Measurements from ENCODE around the gene AQP1. TPM values are rescaled to one million over a fixed set of nuclear protein-coding genes. Genes with fewer than 3 reads are reported as not detected.

AQP1 gene
- total RNA-seq, 1 experiment from 2014 or later = 0.49 TPM

DNA sequence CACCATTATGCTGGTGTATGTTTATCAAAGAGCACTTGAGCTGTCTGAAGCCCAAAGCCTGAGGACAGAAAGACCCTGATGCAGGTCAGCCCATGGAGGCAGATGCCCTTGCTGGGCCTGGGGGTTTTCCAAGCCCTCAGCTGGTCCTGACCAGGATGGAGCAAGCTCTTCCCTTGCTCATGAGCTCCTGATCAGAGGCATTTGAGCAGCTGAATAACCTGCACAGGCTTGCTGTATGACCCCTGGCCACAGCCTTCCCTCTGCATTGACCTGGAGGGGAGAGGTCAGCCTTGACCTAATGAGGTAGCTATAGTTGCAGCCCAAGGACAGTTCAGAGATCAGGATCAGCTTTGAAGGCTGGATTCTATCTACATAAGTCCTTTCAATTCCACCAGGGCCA, 13.0 kb downstream of the AQP1 start:
- Histone ChIP-seq H3K36me3 (ENCODE audit: insufficient read depth, low read length, poor library complexity, severe bottlenecking) (no peaks in the 10 kb centered on the region), H3K4me3 (ENCODE audit: low read depth, low read length, poor library complexity, severe bottlenecking) (no peak overlapping the region), H3K4me1 (ENCODE audit: insufficient read depth, low read length, poor library complexity, severe bottlenecking) (no peaks in the 10 kb centered on the region), H3K9me3 (ENCODE audit: low read depth, low read length, poor library complexity, severe bottlenecking) (no peaks in the 10 kb centered on the region), H3K27me3 (replicated peaks; ENCODE audit: insufficient read depth, low read depth, low read length, poor library complexity) (no peaks in the 10 kb centered on the region), H3K27ac (ENCODE audit: low read depth, low read length, poor library complexity, severe bottlenecking) (no peak overlapping the region)
- ChIA-PET CTCF (interaction anchor here (1.2 kb wide), 1 partner anchor 14 kb away, joined by 4 read pairs; no protein-coding TSS in a partner anchor), POLR2A (ENCODE audit: low non-redundant PET) (no interaction called here)
- TF ChIP-seq EZH2 (IDR thresholded peaks at IDR 0.05; ENCODE audit: borderline replicate concordance, low read depth, low read length, poor library complexity, severe bottlenecking) = no peak
- TF ChIP-seq, protein P1, sequence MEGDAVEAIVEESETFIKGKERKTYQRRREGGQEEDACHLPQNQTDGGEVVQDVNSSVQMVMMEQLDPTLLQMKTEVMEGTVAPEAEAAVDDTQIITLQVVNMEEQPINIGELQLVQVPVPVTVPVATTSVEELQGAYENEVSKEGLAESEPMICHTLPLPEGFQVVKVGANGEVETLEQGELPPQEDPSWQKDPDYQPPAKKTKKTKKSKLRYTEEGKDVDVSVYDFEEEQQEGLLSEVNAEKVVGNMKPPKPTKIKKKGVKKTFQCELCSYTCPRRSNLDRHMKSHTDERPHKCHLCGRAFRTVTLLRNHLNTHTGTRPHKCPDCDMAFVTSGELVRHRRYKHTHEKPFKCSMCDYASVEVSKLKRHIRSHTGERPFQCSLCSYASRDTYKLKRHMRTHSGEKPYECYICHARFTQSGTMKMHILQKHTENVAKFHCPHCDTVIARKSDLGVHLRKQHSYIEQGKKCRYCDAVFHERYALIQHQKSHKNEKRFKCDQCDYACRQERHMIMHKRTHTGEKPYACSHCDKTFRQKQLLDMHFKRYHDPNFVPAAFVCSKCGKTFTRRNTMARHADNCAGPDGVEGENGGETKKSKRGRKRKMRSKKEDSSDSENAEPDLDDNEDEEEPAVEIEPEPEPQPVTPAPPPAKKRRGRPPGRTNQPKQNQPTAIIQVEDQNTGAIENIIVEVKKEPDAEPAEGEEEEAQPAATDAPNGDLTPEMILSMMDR (conservative IDR thresholded peaks at IDR 0.05; ENCODE audit: low read depth, low read length) = no peak
- no peak for DNase-seq (ENCODE audit: low spot score)
- BruUV-seq (replicated peaks) = no TSS peak
- intact Hi-C loops (cut with micrococcal nuclease; ENCODE audit: unreplicated experiment) = no loop called here

DNA sequence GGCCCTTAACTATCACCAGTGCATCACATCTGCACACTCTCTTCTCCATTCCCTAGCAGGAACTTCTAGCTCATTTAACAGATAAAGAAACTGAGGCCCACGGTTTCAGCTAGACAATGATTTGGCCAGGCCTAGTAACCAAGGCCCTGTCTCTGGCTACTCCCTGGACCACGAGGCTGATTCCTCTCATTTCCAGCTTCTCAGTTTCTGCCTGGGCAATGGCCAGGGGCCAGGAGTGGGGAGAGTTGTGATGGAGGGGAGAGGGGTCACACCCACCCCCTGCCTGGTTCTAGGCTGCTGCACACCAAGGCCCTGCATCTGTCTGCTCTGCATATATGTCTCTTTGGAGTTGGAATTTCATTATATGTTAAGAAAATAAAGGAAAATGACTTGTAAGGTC, 13.5 kb downstream of the AQP1 start:
- intact Hi-C loops (cut with micrococcal nuclease; ENCODE audit: unreplicated experiment) = no loop called here
- Histone ChIP-seq H3K36me3 (ENCODE audit: insufficient read depth, low read length, poor library complexity, severe bottlenecking) (no peaks in the 10 kb centered on the region), H3K27me3 (replicated peaks; ENCODE audit: insufficient read depth, low read depth, low read length, poor library complexity) (no peaks in the 10 kb centered on the region), H3K4me3 (ENCODE audit: low read depth, low read length, poor library complexity, severe bottlenecking) (no peak overlapping the region), H3K4me1 (ENCODE audit: insufficient read depth, low read length, poor library complexity, severe bottlenecking) (no peaks in the 10 kb centered on the region), H3K27ac (ENCODE audit: low read depth, low read length, poor library complexity, severe bottlenecking) (no peak overlapping the region), H3K9me3 (ENCODE audit: low read depth, low read length, poor library complexity, severe bottlenecking) (no peaks in the 10 kb centered on the region)
- ChIA-PET POLR2A (ENCODE audit: low non-redundant PET) (no interaction called here), CTCF (no interaction called here)
- no peak for DNase-seq (ENCODE audit: low spot score)
- no peak for TF ChIP-seq EZH2 (IDR thresholded peaks at IDR 0.05; ENCODE audit: borderline replicate concordance, low read depth, low read length, poor library complexity, severe bottlenecking)
- TF ChIP-seq, protein P1 (conservative IDR thresholded peaks at IDR 0.05; ENCODE audit: low read depth, low read length) = no peak
- no TSS peak for BruUV-seq (replicated peaks)

DNA sequence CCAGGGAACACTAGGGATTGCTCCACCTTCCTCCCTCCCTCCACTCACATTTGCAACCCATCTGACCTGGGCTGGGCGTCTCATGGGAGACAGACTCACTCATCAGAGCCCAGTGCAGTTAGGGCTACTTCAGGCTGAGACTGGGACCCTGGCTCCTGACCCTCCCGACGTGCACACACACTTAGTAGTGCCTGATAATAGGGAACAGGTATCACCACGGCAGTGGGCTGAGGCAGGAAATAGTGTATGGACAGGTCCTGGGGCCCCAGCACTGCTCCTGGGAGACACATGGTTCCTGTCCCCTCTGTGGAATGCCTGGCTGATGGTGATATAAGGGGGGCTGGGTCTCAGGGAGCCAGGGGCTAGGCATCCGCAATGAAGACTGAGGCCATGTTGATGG, 14.3 kb downstream of the AQP1 start:
- intact Hi-C loops (cut with micrococcal nuclease; ENCODE audit: unreplicated experiment) = no loop called here
- Histone ChIP-seq H3K9me3 (ENCODE audit: low read depth, low read length, poor library complexity, severe bottlenecking) (no peaks in the 10 kb centered on the region), H3K36me3 (ENCODE audit: insufficient read depth, low read length, poor library complexity, severe bottlenecking) (no peaks in the 10 kb centered on the region), H3K27ac (ENCODE audit: low read depth, low read length, poor library complexity, severe bottlenecking) (no peak overlapping the region), H3K4me1 (ENCODE audit: insufficient read depth, low read length, poor library complexity, severe bottlenecking) (no peaks in the 10 kb centered on the region), H3K27me3 (replicated peaks; ENCODE audit: insufficient read depth, low read depth, low read length, poor library complexity) (no peaks in the 10 kb centered on the region), H3K4me3 (ENCODE audit: low read depth, low read length, poor library complexity, severe bottlenecking) (no peak overlapping the region)
- DNase-seq (ENCODE audit: low spot score) = no peak
- no TSS peak for BruUV-seq (replicated peaks)
- TF ChIP-seq, protein P1 (conservative IDR thresholded peaks at IDR 0.05; ENCODE audit: low read depth, low read length) = no peak
- TF ChIP-seq EZH2 (IDR thresholded peaks at IDR 0.05; ENCODE audit: borderline replicate concordance, low read depth, low read length, poor library complexity, severe bottlenecking) = no peak
- ChIA-PET CTCF (no interaction called here), POLR2A (ENCODE audit: low non-redundant PET) (no interaction called here)
